Lower leg skin (tissue), 4 donors: ENCODE results near the gene FMR1. TPM values are rescaled to one million over a fixed set of nuclear protein-coding genes. Genes with fewer than 3 reads are reported as not detected.

Source experiments
- DNase-seq, 2 donors: peaks; one replicate each; pipeline ENCODE4 v3.0.0-alpha.2; 2019; ENCODE audit warnings: low spot score in 2 of 2
- H3K4me3 ChIP-seq: fragments of 200-600 bp; sonication (generic); 2 replicates; pipeline ENCODE4 v1.5.1; 2017; ENCODE audit warnings: mild to moderate bottlenecking, low read depth; ENCODE audit not compliant: poor library complexity, severe bottlenecking
- POLR2A ChIP-seq, 2 donors: fragments of 450-650 bp; IDR thresholded peaks; one replicate each; pipeline ENCODE4 v1.6.1; 2016 to 2017; ENCODE audit warnings: antibody characterized with exemption in 2 of 2, mild to moderate bottlenecking in 1 of 2, moderate library complexity in 1 of 2
- WGBS, 2 donors: methylation state at CpG; one replicate each; pipeline ENCODE4 v1.1.5; 2018; 5-methylcytosine and 5-hydroxymethylcytosine counted together
- intact Hi-C: fragments of 100-400 bp; cut with DNase I; formaldehyde crosslinking; loops from one replicate; pipeline ENCODE4 v1.15.0; 2023; ENCODE audit warnings: low total_unique reads
- total RNA-seq, 4 donors: library from RNA; depleted of rRNA; stranded (reverse); fragments of >200 nt; gene quantifications; one replicate each; pipeline ENCODE4 v1.1.0, GENCODE V29; 2016
- TF ChIP-seq, protein P1 (sequence below), 3 donors: fragments of 450-650 bp; IDR thresholded peaks; one replicate each; pipeline ENCODE4 v1.5.1; 2016; ENCODE audit warnings: antibody characterized with exemption in 3 of 3, mild to moderate bottlenecking in 3 of 3, moderate library complexity in 2 of 3

The FMR1 gene
- total RNA-seq, 4 donors from 2014 or later, result 20.9 to 37.0 (median 26.3) TPM

DNA sequence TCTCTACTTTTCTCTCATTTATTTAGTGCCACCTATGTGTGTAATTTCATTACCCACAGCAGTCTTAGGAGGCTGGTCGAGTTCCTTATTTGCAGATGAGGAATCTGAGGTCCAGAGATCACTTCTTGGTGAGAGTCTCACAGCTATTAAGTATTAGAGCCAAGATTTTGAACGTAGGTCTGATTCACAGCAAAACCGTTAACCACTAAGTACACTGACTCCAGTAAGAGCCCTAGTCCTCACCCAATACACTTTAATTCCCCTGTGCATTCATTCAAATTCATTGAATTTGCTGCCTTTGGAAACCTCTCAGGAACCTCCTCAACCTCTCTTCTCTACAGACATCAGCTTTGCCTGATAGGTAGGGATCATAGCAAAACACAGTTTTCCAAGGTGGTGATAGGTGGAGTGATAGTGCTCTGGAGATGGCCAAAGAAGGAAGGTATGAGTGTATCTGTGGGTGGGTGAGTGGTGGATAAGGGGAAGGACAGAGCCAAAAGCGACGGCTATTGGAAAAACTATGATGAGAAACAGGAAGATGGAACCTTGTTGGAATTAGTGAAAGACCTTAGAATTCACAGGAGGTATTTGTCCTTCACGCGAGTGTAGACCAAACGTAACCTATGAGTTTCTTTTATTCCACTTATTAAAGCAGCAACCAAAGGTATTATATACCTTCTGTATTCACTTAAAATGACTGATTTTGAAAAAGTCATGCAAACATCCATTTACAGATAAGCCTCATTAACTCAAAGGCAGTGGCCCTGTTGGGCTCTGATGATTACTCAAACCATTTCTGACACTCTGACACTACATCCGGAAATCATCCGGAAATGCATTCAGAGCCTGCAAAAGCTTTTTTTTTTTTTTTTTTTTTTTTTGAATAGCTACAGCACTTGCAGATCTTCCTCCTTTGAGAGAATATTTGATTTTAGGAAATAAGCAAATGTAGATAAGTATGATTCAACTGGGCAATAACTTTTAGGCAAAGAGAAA is 6.3 kb downstream of the FMR1 start:
- no peak for DNase-seq
- no peak for TF ChIP-seq POLR2A (IDR thresholded peaks at IDR 0.05)
- TF ChIP-seq, protein P1, sequence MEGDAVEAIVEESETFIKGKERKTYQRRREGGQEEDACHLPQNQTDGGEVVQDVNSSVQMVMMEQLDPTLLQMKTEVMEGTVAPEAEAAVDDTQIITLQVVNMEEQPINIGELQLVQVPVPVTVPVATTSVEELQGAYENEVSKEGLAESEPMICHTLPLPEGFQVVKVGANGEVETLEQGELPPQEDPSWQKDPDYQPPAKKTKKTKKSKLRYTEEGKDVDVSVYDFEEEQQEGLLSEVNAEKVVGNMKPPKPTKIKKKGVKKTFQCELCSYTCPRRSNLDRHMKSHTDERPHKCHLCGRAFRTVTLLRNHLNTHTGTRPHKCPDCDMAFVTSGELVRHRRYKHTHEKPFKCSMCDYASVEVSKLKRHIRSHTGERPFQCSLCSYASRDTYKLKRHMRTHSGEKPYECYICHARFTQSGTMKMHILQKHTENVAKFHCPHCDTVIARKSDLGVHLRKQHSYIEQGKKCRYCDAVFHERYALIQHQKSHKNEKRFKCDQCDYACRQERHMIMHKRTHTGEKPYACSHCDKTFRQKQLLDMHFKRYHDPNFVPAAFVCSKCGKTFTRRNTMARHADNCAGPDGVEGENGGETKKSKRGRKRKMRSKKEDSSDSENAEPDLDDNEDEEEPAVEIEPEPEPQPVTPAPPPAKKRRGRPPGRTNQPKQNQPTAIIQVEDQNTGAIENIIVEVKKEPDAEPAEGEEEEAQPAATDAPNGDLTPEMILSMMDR (IDR thresholded peaks at IDR 0.05), result no peak
- intact Hi-C loops, result no loop called here
- H3K4me3 ChIP-seq, result no peak overlapping the region
- 65 to 68% methylated on average over 10 of the region's 10 CpGs for WGBS, 2 donors

DNA sequence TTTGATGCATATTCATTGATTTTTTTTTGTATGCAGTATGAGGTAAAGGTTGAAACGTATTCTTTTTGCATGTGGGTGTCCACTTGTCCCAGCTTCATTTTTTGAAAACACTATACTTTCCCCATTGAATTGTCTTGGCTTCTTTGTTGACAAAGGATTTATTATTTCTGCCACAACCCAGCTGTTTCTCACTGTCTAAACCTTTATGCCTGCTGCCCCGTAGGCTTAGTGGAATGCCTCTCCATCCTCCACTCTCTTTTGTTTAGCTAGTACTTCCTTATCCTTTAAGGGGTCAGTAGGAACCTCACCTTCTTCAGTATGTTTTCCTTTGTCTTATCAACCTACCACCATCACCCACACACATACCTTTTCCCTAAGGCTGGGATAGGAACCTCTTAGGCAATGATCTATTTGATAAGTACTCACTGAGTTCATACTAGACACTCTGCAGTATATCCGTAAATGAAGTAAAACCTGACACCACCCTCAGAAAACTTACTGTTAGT is 8.5 kb downstream of the FMR1 start:
- 73 to 82% methylated on average over 3 of the region's 3 CpGs for WGBS, 2 donors
- no peak for DNase-seq
- no peak overlapping the region for H3K4me3 ChIP-seq
- intact Hi-C loops, result no loop called here
- TF ChIP-seq POLR2A (IDR thresholded peaks at IDR 0.05), result no peak
- TF ChIP-seq, protein P1 (IDR thresholded peaks at IDR 0.05), result no peak

DNA sequence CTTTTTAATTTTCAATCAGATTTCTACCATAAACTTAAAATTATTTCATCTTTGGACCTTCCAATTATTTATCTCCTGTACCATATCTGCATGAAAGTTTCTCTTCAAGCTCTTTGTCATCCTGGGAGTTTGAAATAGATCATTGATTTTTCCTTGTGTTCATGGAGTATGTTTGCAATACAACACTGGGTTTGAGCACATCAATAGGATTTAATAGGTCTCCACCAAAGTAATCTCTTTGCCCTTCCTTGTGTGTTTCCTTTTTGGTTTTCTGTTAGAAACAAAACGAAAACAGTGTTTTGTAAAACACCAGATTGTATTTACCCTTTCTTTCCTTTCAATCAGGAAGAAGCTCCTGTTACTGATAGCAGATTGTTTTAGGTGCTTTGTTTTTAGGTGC is 11.9 kb downstream of the FMR1 start:
- TF ChIP-seq, protein P1 (IDR thresholded peaks at IDR 0.05), result no peak
- no peak for TF ChIP-seq POLR2A (IDR thresholded peaks at IDR 0.05)
- intact Hi-C loops, result no loop called here
- no peak overlapping the region for H3K4me3 ChIP-seq
- 29 to 70% methylated on average over 1 of the region's 1 CpG for WGBS, 2 donors
- no peak for DNase-seq

DNA sequence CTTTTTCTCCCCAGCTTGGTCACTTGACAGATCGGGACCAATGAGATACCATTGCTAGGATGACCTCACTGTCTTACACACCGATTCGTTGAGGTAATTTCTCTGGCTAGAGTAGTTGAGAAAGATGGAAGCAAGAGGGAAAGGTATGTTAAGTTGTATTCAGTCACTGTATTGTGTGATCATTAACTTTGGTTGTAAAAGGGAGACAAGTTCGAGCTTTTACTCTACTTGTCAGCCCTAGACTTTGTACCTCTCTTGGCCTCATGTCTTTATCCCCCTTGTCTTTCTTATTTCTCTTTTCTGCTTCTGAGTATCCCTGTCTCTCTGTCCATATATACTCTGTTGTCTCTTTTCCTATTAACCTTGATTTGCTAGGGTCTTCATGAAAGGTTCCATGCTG is 15.5 kb downstream of the FMR1 start:
- H3K4me3 ChIP-seq, result no peak overlapping the region
- intact Hi-C loops, result no loop called here
- no peak for TF ChIP-seq POLR2A (IDR thresholded peaks at IDR 0.05)
- WGBS, 2 donors, result 89 to 93% methylated on average over 4 of the region's 4 CpGs
- no peak for DNase-seq

DNA sequence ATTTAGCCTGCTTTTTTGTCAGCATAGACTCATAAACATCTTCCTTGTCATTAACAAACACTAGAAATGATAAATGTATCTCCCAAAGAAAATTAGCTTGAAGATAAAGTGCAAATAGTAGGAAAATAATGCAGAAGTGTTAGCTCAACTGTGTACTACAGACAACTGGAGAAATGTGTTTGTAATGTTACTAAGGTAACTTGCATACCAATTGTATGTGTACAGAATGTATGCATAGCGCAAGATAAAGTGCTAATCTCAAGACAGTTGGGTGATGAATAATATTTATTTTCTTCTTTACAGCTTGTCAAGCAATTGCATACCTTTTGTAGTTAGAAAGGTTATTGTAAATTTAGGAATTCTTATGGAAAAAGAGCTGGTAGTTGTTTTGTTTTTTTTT is 22.1 kb downstream of the FMR1 start:
- intact Hi-C loops, result no loop called here
- H3K4me3 ChIP-seq, result no peak overlapping the region
- no peak for TF ChIP-seq POLR2A (IDR thresholded peaks at IDR 0.05)
- TF ChIP-seq, protein P1 (IDR thresholded peaks at IDR 0.05), result no peak
- DNase-seq, result no peak
- WGBS, 2 donors, result 93 to 100% methylated on average over 1 of the region's 1 CpG

DNA sequence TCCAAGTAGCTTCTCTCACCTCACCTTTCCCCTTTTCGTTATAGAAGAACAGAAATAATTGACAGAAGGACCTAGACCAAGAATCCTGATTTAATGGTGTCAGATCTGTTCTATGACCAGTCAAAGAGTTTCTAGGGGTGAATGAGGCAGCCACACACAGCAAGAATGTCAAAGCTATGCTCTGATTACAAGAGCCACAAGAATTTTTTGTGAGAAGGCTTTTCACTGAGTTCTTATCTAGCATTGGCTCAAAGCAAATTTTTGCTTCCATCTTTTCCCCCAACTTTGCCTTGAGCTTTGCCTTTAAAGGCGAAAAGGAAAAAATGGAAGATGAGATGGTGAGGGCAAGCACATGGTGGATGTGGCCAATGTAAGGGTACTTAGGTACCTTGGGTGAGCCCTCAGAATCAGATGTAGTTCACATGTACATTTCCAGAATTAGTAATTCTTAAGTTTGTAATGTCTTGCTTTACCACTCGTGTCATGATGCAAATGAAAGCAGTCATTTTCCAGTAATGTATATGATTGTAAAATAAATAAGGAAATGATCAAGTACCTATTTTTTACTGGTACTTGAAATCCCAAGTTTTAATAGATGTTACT is 23.5 kb downstream of the FMR1 start:
- intact Hi-C loops, result no loop called here
- no peak overlapping the region for H3K4me3 ChIP-seq
- WGBS, 2 donors, result 75 to 94% methylated on average over 3 of the region's 3 CpGs
- no peak for TF ChIP-seq POLR2A (IDR thresholded peaks at IDR 0.05)
- TF ChIP-seq, protein P1 (IDR thresholded peaks at IDR 0.05), result no peak
- DNase-seq, result no peak
